ENCODE results near the gene LYL1.

- TF ChIP-seq EP300 (IDR thresholded peaks at IDR 0.05; ENCODE audit: low read depth) (no peak), CTCF (IDR thresholded peaks at IDR 0.05) (peak in 1 of 5 experiments; percentile 6)
Observed at GRCh38 chr19:13082192-13083007, 20.3 kb downstream of the LYL1 start.

Data from transverse colon (tissue), 3 donors.